HG02973 (cell line): Measurements from ENCODE around the gene KLHDC3.
"Not testable (repeated sequence)": the region's sequence is repeated elsewhere in the genome, so short reads cannot be mapped to it uniquely, and the experiment has no call there.

Source experiments
- ATAC-seq: cut with Tn5 transposase; IDR thresholded peaks from one replicate; pipeline ENCODE4 v1.9.1; 2021; ENCODE audit warnings: moderate library complexity; ENCODE audit not compliant: unreplicated experiment

The KLHDC3 gene

GRCh38 chr6:43026365-43026764 is 12.3 kb downstream of the KLHDC3 start:
- ATAC-seq: no peak

- ATAC-seq: no peak
Observed at GRCh38 chr6:43029120-43029519, 15.1 kb downstream of the KLHDC3 start.

GRCh38 chr6:43032326-43032725 is 18.3 kb downstream of the KLHDC3 start:
- no peak for ATAC-seq

GRCh38 chr6:43033496-43034189 is 19.6 kb downstream of the KLHDC3 start:
- ATAC-seq: no peak

GRCh38 chr6:43034190-43034525 is 20.1 kb downstream of the KLHDC3 start:
- ATAC-seq: no peak

- no peak for ATAC-seq
Observed at GRCh38 chr6:43035495-43036194, 21.6 kb downstream of the KLHDC3 start.

- ATAC-seq: no peak
Observed at GRCh38 chr6:43036712-43037111, 22.7 kb downstream of the KLHDC3 start.

GRCh38 chr6:43037197-43037596 is 23.1 kb downstream of the KLHDC3 start:
- no peak for ATAC-seq

GRCh38 chr6:43037706-43038105 is 23.7 kb downstream of the KLHDC3 start:
- no peak for ATAC-seq

- no peak for ATAC-seq
Observed at GRCh38 chr6:43038727-43039126, 24.7 kb downstream of the KLHDC3 start.

GRCh38 chr6:43040542-43041257 is 26.7 kb downstream of the KLHDC3 start:
- no peak for ATAC-seq

- ATAC-seq: not testable (repeated sequence)
Observed at GRCh38 chr6:43041475-43041874, 27.4 kb downstream of the KLHDC3 start.

GRCh38 chr6:43043310-43043709 is 29.3 kb downstream of the KLHDC3 start:
- no peak for ATAC-seq

- no peak for ATAC-seq
Observed at GRCh38 chr6:43045371-43045930, 31.4 kb downstream of the KLHDC3 start.

- no peak for ATAC-seq
Observed at GRCh38 chr6:43047998-43048397, 33.9 kb downstream of the KLHDC3 start.

GRCh38 chr6:43050981-43051380 is 36.9 kb downstream of the KLHDC3 start:
- ATAC-seq: no peak

GRCh38 chr6:43052225-43052841 is 38.3 kb downstream of the KLHDC3 start:
- no peak for ATAC-seq

- peak; percentile 18 for ATAC-seq
Observed at GRCh38 chr6:43052842-43053544, 38.9 kb downstream of the KLHDC3 start.

GRCh38 chr6:43053545-43054205 is 39.6 kb downstream of the KLHDC3 start, which contains the start of gene CUL7:
Gene CUL7, minus strand, starts transcription at chr6:43053851. Its CDS starts 1,063 bp downstream, at chr6:43052788.
- peak; percentile 71 for ATAC-seq
